ENCODE results near the gene INS.
"Not testable (repeated sequence)": the region's sequence is repeated elsewhere in the genome, so short reads cannot be mapped to it uniquely, and the experiment has no call there.

INS gene

DNA sequence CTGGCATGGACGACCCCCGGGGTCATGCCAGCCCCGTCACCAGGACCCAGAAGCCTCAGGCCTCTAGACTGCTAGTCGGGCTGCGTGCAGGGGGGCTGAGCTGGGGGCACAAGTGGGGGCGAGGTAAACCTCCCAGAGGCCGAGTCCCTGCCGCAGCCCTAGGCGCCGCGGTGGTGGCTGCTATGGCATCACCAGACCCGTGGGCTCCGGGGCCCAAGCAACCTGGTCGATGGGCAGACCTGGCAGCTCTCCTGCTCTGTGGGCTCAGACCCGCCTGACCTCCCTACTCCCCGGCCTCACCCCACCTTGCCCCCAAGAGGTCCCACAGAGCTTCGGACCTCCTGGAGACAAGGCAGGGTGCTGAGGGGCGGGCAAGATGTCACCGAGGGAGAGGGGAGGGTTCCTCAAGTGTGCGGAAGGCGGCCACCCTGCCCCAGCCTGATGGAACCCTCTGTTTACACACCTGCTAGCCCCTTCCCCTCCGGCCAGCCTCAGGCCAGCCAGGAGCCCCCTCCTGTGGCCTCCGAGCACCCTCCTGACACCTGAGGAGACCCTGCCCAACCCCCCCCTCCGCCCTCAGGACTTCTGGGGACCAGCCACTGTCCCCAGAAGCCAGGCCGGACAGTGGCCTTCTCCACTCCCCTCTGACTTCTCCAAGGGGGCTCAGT lies 31.2 kb downstream of the INS start:
- H3K27ac ChIP-seq, result no peak overlapping the region
- no peak for TF ChIP-seq ZFX (IDR thresholded peaks at IDR 0.05; ENCODE audit: borderline replicate concordance)
- no peak for TF ChIP-seq CTCF (IDR thresholded peaks at IDR 0.05)

DNA sequence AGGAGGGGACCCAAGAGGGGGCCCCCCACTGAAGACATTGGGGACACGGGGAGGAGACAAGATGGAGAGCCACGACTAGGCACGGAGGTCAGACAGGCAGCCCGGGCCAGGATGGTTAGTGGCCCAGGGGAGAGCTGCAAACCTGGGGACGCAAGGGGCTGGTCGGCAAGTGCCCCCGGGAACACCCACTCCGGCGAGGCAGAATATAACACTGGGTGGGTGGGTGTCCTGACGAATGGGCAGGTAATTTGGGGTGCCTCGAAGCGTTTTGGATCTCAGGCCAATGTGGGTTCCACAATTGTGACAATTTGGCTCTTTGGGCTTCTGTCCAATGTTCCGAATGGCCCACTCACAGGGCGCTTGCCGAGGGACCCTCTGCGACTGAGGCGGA lies 31.7 kb downstream of the INS start:
- no peak for TF ChIP-seq ZFX (IDR thresholded peaks at IDR 0.05; ENCODE audit: borderline replicate concordance)
- TF ChIP-seq CTCF (IDR thresholded peaks at IDR 0.05), result no peak
- H3K27ac ChIP-seq, result no peak overlapping the region

GRCh38 chr11:2128511-2129307 lies 32.3 kb downstream of the INS start:
- H3K27ac ChIP-seq, result no peak overlapping the region
- TF ChIP-seq CTCF (IDR thresholded peaks at IDR 0.05) (no peak), ZFX (IDR thresholded peaks at IDR 0.05; ENCODE audit: borderline replicate concordance) (no peak)

- TF ChIP-seq ZFX (IDR thresholded peaks at IDR 0.05; ENCODE audit: borderline replicate concordance), result no peak
- TF ChIP-seq CTCF (IDR thresholded peaks at IDR 0.05), result no peak
Observed at GRCh38 chr11:2128130-2128510, 32.9 kb downstream of the INS start.

DNA sequence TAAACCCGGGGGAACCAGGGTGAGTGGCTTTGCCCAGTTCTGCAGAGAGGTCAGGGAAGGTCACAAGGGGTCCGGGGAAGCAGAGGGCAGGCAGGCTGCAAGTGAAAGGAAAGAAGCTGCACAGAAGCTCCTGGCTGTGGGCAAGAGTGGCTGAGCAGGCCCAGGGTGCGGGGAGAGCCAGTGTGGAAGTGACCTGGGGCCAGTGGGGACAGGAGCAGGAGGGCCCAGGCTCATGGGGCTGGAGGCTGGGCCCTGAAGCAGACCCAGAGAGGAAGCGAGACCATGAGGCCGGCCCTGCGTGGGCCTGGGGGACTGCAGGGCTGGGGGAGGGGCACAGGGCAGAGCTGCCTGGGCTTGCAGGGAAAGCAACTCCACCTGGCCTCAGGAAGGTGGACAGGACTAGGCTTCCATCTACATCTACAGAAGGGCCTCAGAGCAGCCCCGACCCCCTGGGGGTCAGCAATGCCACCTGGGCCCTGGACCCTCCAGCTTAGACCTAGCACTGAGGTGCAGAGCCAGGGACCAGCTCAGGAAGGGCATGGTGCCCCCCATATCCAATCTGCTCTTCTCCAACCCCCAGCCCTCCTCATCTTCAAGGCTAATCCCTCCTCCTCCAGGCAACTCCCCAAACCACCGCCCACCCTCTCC lies 33.4 kb downstream of the INS start:
- TF ChIP-seq ZFX (IDR thresholded peaks at IDR 0.05; ENCODE audit: borderline replicate concordance) (no peak), CTCF (IDR thresholded peaks at IDR 0.05) (no peak)

More at GRCh38 chr11:2128130-2128510, 32.9 kb downstream of the INS start:
- H3K27ac ChIP-seq, result no peak overlapping the region

DNA sequence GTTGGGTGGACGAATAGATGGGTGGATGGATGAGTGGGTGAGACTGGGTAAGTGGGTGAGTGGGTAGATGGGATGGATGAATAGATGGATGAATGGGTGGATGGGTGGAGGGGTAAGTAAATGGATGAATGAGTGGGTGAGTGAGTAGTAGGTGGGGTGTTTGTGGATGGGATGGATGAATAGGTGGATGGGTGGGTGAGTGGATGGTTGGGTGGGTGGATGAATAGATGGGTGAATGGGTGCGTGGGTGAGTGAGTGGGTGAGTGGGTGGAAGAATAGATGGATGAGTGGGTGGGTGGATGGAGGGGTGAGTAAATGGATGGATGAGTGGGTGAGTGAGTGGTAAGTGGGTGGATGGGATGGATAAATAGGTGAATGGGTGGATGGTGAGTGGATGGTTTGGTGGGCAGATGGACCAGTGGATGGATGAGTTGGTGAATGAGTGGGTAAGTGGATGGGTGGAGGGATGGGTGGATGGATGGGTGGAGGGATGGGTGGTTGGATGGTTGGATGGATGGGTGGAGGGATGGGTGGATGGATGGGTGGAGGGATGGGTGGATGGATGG lies 34.4 kb downstream of the INS start:
- no peak for TF ChIP-seq ZFX (IDR thresholded peaks at IDR 0.05; ENCODE audit: borderline replicate concordance)
- no peak for TF ChIP-seq CTCF (IDR thresholded peaks at IDR 0.05)
- H3K27ac ChIP-seq, result no peak overlapping the region

More for the DNA sequence above, 33.4 kb downstream of the INS start:
- no peak overlapping the region for H3K27ac ChIP-seq

DNA sequence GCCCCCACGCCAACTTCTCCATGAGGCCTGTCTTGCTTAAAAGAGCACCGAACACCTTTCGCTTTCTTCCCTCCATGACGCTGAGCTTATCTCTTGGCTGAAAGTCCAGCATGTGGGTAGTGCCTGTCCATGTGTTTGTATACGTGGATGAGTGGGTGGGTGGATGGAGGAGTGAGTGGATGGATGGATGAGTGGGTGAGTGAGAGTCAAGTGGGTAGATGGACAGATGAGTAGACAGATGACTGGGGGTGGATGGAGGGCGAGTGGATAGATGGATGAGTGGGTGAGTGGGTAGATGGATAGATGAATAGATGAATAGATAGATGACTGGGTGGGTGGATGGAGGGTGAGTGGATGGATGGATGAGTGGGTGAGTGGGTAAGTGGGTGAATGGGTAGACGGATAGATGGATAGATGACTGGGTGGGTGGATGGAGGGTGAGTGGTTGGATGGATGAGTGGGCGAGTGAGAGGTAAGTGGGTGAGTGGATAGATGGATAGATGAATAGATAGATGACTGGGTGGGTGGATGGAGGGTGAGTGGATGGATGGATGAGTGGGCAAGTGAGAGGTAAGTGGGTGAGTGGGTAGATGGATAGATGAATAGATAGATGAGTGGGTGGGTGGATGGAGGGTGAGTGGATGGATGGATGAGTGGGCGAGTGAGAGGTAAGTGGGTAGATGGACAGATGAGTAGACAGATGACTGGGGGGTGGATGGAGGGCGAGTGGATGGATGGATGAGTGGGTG lies 36.1 kb downstream of the INS start:
- not testable (repeated sequence) for H3K27ac ChIP-seq
